Measurements from ENCODE around the gene RBM15B. TPM values are rescaled to one million over a fixed set of nuclear protein-coding genes. Genes with fewer than 3 reads are reported as not detected.
A peak's percentile ranks its signal among the peaks of the same experiment; 100 is the strongest.

Gene RBM15B
- polyA plus RNA-seq, 5 donors, result 31.2 to 38.6 (median 37.4) TPM

DNA sequence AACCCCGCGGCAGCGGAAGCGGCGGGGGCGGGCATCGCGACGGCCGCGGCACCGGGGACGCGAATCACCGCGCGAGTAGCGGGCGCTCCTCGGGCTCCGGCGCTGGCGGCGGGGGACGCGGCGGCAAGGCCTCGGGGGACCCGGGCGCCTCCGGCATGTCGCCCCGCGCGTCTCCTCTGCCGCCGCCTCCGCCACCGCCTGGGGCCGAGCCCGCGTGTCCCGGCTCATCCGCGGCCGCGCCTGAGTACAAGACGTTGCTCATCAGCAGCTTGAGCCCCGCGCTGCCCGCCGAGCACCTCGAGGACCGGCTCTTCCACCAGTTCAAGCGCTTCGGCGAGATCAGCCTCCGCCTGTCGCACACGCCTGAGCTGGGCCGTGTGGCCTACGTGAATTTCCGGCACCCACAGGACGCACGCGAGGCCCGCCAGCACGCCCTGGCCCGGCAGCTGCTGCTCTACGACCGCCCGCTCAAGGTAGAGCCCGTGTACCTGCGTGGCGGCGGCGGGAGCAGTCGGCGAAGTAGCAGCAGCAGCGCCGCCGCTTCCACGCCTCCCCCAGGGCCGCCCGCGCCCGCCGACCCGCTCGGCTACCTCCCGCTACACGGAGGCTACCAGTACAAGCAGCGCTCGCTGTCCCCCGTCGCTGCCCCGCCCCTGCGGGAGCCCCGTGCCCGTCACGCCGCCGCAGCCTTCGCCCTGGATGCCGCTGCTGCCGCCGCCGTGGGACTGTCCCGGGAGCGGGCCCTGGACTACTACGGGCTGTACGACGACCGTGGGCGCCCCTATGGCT, 675 bp downstream of the RBM15B start:
- no peak for DNase-seq

DNA sequence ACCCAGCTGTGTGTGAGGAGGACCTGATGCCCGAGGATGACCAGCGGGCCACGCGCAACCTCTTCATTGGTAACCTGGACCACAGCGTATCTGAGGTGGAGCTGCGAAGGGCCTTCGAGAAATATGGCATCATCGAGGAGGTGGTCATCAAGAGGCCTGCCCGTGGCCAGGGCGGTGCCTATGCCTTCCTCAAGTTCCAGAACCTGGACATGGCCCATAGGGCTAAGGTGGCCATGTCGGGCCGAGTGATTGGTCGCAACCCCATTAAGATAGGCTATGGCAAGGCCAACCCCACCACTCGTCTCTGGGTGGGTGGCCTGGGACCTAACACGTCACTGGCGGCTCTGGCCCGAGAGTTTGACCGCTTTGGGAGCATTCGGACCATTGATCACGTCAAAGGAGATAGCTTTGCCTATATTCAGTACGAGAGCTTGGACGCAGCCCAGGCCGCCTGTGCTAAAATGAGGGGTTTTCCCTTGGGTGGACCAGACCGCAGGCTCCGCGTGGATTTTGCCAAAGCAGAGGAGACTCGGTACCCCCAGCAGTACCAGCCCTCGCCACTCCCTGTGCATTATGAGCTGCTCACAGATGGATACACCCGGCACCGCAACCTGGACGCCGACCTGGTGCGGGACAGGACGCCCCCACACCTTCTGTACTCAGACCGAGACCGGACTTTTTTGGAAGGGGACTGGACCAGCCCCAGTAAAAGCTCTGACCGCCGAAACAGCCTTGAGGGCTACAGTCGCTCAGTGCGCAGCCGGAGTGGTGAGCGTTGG, 1.5 kb downstream of the RBM15B start:
- DNase-seq, result no peak

DNA sequence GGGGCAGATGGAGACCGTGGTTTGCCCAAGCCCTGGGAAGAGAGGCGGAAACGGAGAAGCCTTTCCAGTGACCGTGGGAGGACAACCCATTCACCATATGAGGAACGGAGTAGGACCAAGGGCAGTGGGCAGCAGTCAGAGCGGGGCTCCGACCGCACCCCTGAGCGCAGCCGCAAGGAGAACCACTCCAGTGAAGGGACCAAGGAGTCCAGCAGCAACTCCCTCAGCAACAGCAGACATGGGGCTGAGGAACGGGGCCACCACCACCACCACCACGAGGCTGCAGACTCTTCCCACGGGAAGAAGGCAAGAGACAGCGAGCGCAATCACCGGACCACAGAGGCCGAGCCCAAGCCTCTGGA, 2.0 kb downstream of the RBM15B start:
- DNase-seq, result no peak

DNA sequence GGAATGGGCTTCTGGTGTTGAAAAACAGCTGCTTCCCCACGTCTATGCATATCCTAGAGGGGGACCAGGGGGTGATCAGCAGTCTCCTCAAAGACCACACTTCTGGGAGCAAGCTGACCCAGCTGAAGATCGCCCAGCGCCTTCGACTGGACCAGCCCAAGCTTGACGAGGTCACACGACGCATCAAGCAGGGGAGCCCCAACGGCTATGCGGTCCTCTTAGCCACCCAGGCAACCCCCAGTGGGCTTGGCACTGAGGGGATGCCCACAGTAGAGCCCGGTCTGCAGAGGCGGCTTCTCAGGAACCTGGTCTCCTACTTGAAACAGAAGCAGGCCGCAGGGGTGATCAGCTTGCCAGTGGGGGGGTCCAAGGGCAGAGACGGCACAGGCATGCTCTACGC, 2.5 kb downstream of the RBM15B start:
- no peak for DNase-seq

DNA sequence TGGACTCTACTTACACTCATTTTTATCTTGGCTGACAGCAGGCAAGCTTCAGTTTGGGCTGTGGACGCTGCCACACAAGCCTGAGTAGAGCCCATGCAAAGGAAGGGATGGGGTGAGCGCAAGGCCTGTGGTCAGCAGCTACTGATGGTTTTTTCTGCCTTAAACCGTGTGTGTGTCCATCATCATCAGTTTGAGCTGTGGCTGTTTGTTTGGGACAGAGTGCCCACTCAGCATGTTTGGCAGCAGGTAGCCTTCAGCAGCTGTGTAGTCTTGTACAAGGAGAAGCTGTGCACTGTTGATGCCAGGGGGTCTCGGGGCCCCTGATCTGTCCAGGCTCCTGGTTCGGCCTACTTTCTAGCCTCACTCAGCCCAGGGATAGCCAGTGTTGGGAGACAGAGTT, 3.5 kb downstream of the RBM15B start:
- DNase-seq, result no peak

DNA sequence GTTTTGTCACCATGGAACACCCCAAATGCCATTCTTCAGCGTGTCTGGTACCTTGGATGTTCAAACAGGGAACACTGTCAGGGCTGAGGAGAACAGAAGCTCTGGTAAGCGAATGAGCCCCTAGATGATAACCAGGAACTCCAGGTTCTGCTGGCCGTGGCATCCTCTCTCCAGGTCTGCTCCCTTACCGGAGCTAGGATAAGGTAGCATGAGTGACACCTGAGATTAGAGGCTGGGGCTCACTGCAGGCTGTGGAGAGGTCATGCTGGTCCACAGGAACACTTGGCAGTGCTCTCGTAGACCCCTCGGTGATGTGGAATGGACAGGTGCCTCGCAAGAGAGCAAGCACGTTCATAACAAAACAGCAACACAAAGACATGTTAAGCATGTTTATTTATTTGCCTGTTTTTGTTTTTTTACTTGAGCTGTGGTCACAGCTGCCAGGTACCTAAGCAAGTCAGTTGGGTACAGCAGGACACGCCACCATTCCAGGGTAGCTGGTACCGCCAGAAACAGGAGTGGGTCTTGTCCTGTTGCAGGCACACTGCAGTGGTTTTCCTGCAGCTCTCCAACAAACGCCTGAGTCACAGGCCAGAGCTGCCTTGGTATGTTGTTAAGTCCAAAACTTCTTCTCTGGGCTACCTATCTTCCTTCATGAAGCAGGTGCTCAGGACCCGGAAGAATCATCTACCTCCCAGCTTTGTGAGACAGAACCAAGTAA, 4.6 kb downstream of the RBM15B start:
- DNase-seq, result no peak

DNA sequence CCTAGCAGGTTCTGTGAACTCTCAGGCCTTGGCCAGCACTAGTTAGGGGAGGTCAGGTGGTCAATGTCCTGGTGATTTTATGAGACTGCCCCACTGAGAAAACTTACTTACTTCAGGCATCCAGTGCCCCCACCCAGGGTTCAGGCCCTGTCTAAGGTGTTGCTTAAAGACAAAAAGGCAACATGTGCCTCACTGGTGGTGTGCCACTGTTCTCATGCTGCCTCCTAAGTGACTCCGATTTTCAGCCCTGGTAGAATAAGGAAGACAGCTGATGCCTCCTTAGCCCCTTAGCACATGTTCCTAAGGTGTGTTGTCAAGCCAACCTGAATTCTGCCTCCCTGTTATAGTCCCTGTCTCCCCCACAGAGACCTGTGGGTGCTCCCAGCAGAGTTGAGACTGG, 5.3 kb downstream of the RBM15B start:
- DNase-seq, result no peak

DNA sequence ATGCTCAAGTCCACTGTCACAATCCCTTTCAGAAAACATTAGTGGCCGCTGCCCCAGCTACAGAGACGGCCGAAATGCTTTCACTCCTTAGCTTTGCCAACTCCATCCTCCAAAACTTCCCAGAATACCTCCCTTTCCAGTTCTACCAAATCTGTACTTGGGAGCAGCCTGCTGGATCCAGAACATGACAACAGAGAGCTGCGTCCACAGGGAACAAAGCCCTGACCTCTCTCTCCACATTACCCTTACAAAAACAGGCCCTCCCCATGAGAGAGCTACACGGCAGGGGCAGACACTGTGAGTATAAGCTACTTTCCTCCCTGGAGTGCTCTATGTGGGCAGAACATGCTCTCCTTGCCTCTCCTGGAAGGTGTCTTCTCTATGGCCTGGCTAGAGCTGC, 6.3 kb downstream of the RBM15B start:
- DNase-seq, result no peak

DNA sequence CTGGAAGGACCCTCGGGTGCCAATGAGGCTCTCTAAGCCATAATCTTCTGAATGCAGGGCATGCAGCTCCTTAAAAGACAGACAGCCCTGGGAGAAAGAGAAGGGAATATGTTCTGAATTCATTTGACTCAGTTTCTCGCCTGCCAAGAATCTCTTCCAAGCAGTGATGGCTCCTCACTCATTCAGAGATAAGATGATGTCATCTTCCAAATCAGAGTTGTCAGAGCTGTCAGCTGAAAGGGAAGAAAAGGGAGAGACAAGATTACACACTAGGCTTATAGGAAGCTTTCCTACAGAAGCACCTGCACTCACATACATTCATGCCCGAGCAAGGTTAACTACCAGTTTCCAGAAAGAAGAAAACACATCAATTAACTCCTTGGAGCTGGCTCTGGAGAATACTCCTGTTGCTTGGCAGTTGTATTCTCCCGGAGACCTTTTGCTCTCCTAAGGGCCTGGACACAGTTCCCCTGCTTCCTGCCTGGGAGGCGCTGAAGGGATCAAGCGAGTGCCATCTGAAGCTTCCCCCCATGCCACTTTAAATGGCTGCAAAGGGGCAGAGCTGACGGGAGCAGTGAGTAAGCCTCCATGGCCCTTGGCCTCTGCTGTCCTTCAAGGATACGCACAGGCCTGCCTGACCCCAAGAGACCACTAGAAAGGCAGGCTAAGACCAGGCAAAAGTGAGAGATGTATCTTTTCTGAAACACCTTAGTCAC, 7.7 kb downstream of the RBM15B start:
- no peak for DNase-seq

DNA sequence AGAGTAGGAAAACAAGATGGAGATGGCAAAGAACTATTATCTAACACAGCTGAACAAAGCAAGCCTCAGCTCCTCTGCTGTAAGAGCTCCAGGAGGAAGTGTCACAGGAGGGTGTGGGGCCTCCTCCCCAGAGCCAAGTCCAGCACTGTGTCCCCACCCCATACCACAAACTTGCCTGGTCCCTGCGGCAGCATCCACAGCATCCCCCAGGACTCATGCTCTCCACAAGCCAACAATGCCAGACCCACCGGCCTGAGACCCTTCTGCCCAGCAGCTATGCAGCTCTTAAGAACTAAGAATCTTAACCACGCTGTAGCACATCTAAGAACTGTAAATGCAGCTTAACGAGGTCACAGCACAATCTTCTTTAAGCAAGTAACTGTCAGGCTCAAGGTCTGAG, 9.1 kb downstream of the RBM15B start:
- DNase-seq, result no peak

DNA sequence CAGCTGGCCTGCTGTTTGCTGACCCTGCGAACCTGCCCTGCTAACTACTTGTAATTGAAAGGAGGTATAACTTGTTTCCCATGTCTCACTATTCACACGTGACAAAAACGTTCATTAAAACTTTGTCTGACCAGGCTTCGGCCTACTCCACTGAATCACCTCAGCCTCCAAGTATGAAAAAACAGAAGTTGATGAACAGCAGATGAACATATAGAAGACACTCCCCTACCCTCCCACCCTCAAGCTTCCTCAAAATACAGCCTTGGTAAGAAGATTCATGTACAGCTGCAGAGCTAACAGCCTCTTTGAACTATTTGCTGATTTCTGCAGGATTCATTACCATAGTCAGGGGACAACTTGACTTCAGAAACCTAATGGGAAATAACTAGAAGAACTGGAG, 10.7 kb downstream of the RBM15B start:
- no peak for DNase-seq

DNA sequence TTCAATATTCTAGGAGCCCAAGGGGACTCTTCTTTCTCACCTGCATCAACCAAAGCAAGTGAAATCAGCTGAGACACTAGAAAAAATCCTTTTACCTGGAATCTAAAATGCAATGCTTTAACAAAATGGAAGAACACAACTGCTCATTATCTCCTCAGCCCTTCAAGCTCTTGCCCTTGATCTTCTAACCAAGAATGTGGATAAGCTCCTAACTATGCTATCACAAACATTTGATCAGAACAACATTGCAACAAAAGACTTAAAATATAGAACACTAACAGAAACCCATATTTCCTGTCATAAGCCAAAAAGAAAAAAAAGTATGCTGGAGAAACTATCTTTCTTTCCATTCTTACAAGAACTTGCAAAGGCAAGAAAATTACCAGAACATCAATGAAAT, 12.6 kb downstream of the RBM15B start:
- no peak for DNase-seq

DNA sequence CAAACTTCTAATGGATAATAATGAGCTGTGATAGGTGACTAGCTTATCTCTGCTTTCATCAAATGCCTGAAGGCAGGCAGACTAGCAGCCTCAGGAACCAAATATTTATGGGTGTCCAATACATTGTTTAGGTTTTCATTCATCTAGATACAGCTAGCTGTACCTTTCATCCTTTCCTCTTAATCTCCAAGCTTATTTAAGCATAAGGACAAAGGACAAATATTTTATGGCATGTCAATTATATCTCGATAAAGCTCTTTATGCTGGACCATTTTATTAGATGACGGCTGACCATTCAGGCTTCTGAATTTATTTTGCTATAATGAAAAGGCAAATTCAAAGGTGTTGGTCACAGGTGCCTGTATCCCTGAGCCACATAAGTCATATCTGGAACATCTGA, 16.9 kb downstream of the RBM15B start:
- no peak for DNase-seq

DNA sequence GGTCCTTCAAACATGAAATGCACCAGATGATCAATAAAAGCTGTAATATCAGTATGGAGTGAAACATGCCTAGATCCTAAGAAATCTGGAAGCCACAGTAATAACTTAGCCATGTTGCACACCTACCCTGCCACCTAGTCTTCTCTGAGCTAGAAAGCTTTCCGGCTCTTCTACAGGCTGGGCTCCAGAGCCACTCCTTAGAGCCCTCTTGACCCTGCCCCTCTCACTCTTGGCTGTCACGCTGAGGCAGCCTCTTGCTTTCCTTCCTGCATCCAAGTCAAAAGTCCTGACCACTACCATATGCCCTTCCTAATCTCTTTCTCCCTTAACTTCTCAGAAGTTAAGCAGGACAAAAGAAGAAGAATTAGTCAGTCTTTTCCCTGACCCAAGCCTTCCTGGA, 17.7 kb downstream of the RBM15B start:
- DNase-seq, result no peak

DNA sequence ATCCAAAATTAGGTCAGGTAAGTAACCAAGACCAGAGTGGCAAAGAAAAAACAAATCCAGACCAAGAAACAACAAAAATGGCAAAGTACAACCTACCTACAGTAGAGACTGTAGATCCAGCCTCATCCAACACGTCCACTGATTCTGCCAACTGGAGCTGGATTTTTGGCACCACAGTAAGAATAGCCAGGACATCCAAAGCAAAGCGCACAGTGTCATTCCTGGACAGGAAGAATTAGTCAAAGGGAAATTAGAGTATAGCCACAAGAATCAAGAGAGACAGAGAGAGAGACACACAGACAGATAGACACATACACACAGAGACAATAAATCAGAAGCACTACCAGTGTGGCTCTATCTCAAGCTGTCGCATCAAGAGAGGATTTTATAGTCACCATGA, 31.1 kb downstream of the RBM15B start:
- DNase-seq, result no peak

DNA sequence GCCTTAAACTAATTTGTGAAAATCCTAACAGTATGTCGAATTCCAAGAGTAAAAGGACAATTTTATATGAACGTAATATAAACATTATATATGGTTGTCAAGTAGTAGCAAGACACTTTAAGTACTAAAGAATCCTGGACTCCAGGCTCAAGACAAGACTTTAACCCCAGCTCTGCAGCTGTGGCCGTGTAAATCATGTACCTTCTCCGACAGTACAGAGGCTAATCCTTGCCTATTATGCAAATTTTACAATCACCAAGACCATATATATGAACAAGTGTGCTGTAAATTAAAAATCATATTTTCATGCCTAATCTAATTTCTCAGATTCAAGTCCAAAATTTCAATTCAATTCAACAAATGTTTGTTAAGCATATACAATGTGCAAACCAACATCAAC, 35.8 kb downstream of the RBM15B start:
- DNase-seq, result no peak

DNA sequence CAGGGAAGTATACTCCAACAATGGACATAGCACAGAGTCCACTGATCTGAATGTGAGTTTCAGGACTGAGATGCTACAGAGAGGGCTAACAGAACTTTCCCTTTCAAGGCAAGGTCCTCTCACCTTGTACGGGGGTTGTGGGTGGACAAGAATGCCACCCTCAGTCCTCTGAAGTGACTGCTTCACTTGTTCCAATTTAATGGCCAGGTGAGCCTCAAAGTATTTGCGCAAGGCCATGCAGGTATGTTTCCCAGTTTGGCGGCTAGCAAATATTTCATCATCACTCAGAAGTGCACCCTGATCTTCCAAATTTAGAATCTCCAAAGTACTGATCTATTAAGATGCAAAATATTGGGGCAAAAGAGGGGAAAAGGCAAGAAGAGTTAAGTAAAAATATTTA, 38.1 kb downstream of the RBM15B start:
- DNase-seq, result no peak

DNA sequence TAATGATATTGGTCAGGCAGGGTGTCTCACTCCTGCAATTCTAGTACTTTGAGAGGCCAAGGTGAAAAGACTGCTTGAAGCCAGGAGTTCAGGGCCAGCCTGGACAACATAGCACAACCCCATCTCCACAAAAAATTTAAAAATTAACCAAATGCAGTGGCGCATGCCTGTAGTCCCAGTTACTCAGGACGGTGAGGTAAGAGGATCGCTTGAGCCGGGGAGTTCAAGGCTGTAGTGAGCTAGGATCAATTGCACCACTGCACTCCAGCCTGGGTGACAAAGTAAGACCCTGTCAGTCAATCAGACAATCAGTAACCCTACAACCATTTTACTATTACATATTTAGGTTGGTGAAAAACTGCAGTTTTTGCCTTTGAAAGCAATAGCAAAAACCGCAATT, 43.0 kb downstream of the RBM15B start:
- DNase-seq, result no peak

DNA sequence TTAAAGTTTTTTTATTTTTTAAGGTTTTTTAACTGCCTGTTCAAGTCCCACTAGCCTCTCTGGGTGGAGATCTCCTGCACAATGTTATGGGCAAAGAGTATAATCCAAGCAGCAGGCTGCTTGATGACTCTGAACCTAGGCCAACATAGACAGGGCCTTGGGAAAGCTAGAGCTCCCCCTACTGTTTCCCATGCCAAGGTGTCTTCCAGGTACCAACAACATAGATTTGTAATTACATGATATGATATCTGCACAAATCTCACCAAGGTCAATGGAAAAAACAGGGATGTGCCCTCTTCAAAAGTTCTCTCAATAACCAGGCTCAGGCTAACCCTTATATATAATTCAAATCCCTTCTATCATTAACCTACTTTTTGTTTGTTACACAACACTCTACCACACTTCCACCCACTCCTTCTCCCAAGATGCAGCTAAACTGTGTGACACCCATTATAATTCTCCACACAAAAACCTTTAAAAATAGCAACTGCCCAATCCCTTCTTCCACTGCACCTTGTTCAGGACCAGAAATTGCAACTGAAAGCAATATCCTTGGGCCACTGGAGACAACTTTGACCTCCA, 43.8 kb downstream of the RBM15B start:
- DNase-seq, result peak; percentile 6 to 7

DNA sequence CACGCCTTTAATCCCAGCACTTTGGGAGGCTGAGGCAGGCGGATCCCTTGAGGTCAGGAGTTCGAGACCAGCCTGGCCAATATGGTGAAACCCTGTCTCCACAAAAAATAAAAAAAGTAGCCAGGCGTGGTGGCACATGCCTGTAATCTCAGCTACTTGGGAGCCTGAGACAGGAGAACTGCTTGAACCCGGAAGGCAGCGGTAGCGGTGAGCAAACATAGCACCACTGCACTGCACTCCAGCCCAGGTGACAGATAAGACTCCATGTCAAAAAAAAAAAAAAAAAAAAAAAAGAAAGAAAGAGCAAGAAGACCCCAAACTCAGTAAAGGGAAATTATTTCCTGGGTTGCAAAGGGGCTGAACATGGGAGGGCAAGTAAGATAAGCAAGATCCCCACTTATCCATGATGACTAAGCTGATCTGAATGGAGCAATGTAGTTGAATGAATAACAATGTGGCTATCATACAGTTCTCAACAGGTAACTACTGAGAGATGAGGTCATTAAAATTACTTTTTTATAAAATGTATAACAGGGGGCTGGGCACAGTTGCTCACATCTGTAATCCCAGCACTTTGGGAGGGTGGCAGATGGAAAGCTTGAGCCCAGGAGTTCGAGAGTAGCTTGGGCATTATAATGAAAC, 46.0 kb downstream of the RBM15B start:
- DNase-seq, result no peak

DNA sequence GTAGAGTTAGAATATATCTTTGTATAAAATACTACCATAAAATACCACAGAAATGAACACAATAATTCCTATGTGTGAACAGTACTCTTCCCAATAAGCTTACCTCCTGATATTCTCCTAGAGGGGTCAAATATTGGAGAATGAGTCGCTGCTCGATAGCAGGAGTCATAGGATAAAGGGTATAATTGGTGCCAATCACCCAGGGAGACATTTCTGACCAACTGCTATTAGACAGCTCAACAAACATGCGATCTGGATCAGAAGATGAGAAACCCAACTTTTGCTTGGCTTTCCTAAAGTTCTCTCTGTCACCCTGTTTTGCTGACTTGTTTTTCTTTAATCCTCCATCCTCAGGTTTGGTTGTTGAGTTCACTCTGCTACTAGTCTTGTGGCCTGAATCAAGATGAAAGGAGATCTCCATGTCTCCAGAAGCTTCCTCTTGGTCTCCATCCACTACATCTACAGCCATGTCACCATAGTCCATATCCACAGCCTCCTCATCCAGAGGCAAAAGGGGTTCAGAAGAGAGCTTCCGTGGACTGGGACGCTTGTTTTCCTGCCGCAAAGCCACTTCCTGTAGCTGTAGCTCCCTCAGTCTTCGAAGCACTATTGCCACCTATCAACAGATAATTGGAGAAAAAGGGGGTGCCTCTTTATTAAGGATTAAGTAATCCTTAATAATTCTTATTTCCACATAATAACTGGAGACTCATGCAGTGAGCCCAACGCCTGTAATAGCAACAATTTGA, 50.4 kb downstream of the RBM15B start:
- DNase-seq, result no peak
